Panc1 (cell line): ENCODE data around the gene CHRNA1. TPM values are rescaled to one million over a fixed set of nuclear protein-coding genes. Genes with fewer than 3 reads are reported as not detected.

Source experiments
- ATAC-seq: fragments of 200-7000 bp; cut with Tn5 transposase; 2 replicates; pipeline ENCODE4 v1.9.1; 2020; ENCODE audit warnings: mild to moderate bottlenecking, moderate library complexity
- BruUV-seq: library from RNA; stranded (reverse); fragments of 400-500 nt; replicated peaks from 2 replicates; lab custom pipeline; 2021; lab: Mats Ljungman, UMichigan
- CTCF ChIA-PET: fragments of 300-600 bp; sonication (Branson Sonifier 250); formaldehyde crosslinking; loops from one replicate; lab custom pipeline; 2022; ENCODE audit warnings: antibody characterized with exemption; lab: Charles Lee
- POLR2A ChIA-PET: fragments of 300-600 bp; sonication (Branson Sonifier 250); formaldehyde crosslinking; loops from one replicate; lab custom pipeline; 2022; ENCODE audit warnings: antibody characterized with exemption; lab: Charles Lee
- DNase-seq: peaks from one replicate; pipeline ENCODE4 v3.0.0-alpha.2; 2010; ENCODE audit warnings: low read depth, low spot score
- H3K27ac ChIP-seq: 2 replicates; pipeline ENCODE4 v1.5.1; 2011; ENCODE audit warnings: mild to moderate bottlenecking, low read length, inconsistent platforms
- H3K27me3 ChIP-seq: fragments of 200-500 bp; sonication (Bioruptor generic); 2 replicates; pipeline ENCODE4 v1.6.0; 2014; ENCODE audit warnings: low read length, inconsistent platforms; ENCODE audit not compliant: control insufficient read depth, insufficient read depth
- H3K36me3 ChIP-seq: fragments of 200-500 bp; sonication (Bioruptor generic); 2 replicates; pipeline ENCODE4 v1.5.1; 2014; ENCODE audit warnings: inconsistent platforms, mild to moderate bottlenecking, low read length, moderate library complexity; ENCODE audit not compliant: control insufficient read depth, insufficient read depth
- H3K4me1 ChIP-seq: 2 replicates; pipeline ENCODE4 v1.5.1; 2011; ENCODE audit warnings: inconsistent platforms, mild to moderate bottlenecking, low read length, moderate library complexity; ENCODE audit not compliant: control insufficient read depth, insufficient read depth
- H3K4me3 ChIP-seq, 2 experiments: 2 replicates each; pipeline ENCODE4 v1.5.1; 2011 to 2012; ENCODE audit warnings: low read depth in 2 of 2, low read length in 2 of 2, mild to moderate bottlenecking in 2 of 2, inconsistent platforms in 1 of 2, moderate library complexity in 1 of 2
- H3K9me3 ChIP-seq: fragments of 200-500 bp; sonication (Bioruptor generic); 2 replicates; pipeline ENCODE4 v1.5.1; 2014; ENCODE audit warnings: low read depth, mild to moderate bottlenecking, inconsistent platforms, low read length, moderate library complexity; ENCODE audit not compliant: control insufficient read depth, insufficient read depth
- POLR2AphosphoS5 ChIP-seq: IDR thresholded peaks from 2 replicates; pipeline ENCODE4 v1.6.1; 2012; ENCODE audit warnings: mild to moderate bottlenecking, low read depth, low read length, moderate library complexity
- REST ChIP-seq, 2 experiments: IDR thresholded peaks; 2 replicates each; pipeline ENCODE4 v1.6.1; 2011 to 2012; ENCODE audit warnings: low read depth in 2 of 2, control low read depth in 1 of 2, low read length in 1 of 2, mild to moderate bottlenecking in 1 of 2, moderate library complexity in 1 of 2; ENCODE audit not compliant: insufficient read depth in 1 of 2
- SIN3A ChIP-seq: IDR thresholded peaks from 2 replicates; pipeline ENCODE4 v1.6.1; 2012; ENCODE audit warnings: low read depth, mild to moderate bottlenecking, low read length, moderate library complexity, borderline replicate concordance; ENCODE audit not compliant: insufficient read depth
- TCF7L2 ChIP-seq: IDR thresholded peaks from 2 replicates; pipeline ENCODE4 v1.6.1; 2011; ENCODE audit warnings: mild to moderate bottlenecking, low read depth, low read length, inconsistent platforms
- in situ Hi-C: cut with HindIII; loops from 2 replicates; pipeline ENCODE4 v1.10.0; 2016; ENCODE audit warnings: low sequenced_read_pairs, low pct_unique_long_range_greater_than_20kb
- intact Hi-C: fragments of 100-400 bp; cut with micrococcal nuclease; formaldehyde crosslinking; loops from one replicate; pipeline ENCODE4 v1.10.0; 2022; ENCODE audit not compliant: unreplicated experiment
- total RNA-seq: library from RNA; stranded (reverse); gene quantifications from one replicate; pipeline ENCODE4 v1.2.1, GENCODE V29; 2021; ENCODE audit not compliant: unreplicated experiment
- TF ChIP-seq, protein P1 (sequence below): fragments of 450-650 bp; IDR thresholded peaks from 2 replicates; pipeline ENCODE4 v1.5.1; 2017; ENCODE audit warnings: mild to moderate bottlenecking

CHRNA1 gene
- total RNA-seq, 1 experiment from 2014 or later: not detected

DNA sequence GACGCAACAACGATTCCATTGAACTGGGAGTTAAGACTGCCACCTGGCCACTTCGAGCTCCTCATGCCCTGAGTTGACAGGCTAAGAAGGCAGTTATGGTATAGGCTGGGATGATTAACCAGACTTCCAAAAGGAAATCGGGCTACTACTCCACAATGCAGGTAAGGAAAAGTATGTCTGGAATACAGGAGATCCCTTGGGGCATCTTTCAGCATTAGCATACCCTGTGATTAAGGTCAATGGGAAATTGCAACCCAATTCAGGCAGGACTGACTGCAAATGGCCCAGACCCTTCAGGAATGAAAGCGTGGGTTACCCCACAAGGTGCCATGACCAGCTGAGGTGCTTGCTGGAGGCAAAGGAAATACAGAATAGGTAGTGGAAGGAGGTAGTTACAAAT, 19.1 kb downstream of the CHRNA1 start:
- in situ Hi-C loops: no loop called here
- POLR2A ChIA-PET: no interaction called here
- ATAC-seq: no peak
- Histone ChIP-seq H3K4me3 (no peak overlapping the region), H3K4me1 (no peaks in the 10 kb centered on the region), H3K27me3 (no peaks in the 10 kb centered on the region), H3K9me3 (no peaks in the 10 kb centered on the region), H3K27ac (no peak overlapping the region), H3K36me3 (no peaks in the 10 kb centered on the region)
- TF ChIP-seq TCF7L2 (no peak), SIN3A (no peak), POLR2AphosphoS5 (no peak), REST (IDR thresholded peaks at IDR 0.05; ENCODE audit: insufficient read depth in 1 of 2, low read depth in 2 of 2, low read length in 1 of 2) (no peak)
- TF ChIP-seq, protein P1, sequence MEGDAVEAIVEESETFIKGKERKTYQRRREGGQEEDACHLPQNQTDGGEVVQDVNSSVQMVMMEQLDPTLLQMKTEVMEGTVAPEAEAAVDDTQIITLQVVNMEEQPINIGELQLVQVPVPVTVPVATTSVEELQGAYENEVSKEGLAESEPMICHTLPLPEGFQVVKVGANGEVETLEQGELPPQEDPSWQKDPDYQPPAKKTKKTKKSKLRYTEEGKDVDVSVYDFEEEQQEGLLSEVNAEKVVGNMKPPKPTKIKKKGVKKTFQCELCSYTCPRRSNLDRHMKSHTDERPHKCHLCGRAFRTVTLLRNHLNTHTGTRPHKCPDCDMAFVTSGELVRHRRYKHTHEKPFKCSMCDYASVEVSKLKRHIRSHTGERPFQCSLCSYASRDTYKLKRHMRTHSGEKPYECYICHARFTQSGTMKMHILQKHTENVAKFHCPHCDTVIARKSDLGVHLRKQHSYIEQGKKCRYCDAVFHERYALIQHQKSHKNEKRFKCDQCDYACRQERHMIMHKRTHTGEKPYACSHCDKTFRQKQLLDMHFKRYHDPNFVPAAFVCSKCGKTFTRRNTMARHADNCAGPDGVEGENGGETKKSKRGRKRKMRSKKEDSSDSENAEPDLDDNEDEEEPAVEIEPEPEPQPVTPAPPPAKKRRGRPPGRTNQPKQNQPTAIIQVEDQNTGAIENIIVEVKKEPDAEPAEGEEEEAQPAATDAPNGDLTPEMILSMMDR: no peak
- no peak for DNase-seq
- CTCF ChIA-PET: no interaction called here
- no TSS peak for BruUV-seq
- intact Hi-C loops: loop anchor here (5.0 kb wide), 1 partner anchor 43 kb away; no protein-coding TSS in a partner anchor

DNA sequence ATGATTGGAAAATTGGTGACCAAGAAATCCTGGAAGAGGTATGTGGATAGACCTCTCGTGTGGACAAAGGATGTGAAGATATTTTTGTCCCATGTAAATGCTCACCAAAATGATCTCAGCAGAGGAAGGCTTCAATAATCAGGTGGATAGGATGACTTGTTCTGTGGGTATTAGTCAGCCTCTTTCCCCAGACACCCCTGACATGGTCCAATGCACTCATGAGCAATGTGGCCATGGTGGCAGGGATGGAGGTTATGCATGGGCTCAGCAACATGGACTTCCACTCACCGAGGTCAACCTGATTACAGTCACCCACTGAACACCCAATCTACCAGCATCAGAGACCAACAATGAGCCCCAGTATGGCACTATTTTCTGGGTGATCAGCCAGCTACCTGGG, 20.2 kb downstream of the CHRNA1 start:
- no peaks in the 10 kb centered on the region for H3K9me3 ChIP-seq
- H3K27ac ChIP-seq: no peak overlapping the region
- TF ChIP-seq, protein P1: no peak
- TF ChIP-seq SIN3A (no peak), REST (IDR thresholded peaks at IDR 0.05; ENCODE audit: insufficient read depth in 1 of 2, low read depth in 2 of 2, low read length in 1 of 2) (no peak), TCF7L2 (no peak), POLR2AphosphoS5 (no peak)
- intact Hi-C loops (no loop called here), in situ Hi-C loops (no loop called here)
- ATAC-seq (no peak), DNase-seq (no peak)
- no peaks in the 10 kb centered on the region for H3K36me3 ChIP-seq
- ChIA-PET POLR2A (no interaction called here), CTCF (no interaction called here)
- no peaks in the 10 kb centered on the region for H3K4me1 ChIP-seq
- BruUV-seq: no TSS peak
- no peak overlapping the region for H3K4me3 ChIP-seq
- no peaks in the 10 kb centered on the region for H3K27me3 ChIP-seq
